KG1 (cell line): Measurements from ENCODE around the gene MMP24.
"Not testable (repeated sequence)": the region's sequence is repeated elsewhere in the genome, so short reads cannot be mapped to it uniquely, and the experiment has no call there.

Experiments used
- DNase-seq: peaks from one replicate; lab custom pipeline; 2025; lab: John Stamatoyannopoulos, UW

The MMP24 gene

DNA sequence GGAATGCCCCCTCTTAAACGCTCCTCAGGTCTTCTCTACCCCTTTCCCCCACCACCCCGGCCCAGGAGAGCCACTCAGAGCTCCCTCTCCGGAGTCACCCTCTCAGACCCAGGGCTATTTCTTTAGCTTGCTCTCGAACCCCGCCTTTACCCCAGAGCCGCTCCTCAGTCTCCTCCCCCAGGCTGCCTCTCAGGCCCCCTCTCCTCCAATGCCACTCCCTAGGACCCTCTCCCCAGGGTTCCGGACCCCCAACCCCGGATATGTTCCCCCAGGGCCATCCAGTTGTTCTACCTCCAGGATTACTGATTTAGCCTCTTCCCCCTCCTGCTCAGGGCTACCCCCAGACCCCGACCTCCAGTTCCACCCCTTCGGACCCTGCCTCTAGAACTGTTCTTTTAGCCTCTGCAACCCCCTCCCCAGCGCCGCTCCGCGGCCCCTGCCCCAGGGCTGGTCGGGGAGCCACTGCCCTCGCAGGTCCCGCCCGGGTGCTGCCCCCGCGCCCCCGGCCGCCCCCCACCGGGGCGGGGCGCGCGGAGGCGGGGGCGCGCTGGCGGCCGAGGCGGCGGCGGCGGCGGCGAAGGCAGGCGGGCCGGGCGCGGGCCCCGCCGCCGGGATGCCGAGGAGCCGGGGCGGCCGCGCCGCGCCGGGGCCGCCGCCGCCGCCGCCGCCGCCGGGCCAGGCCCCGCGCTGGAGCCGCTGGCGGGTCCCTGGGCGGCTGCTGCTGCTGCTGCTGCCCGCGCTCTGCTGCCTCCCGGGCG lies at the start of gene MMP24:
Gene MMP24, plus strand, starts transcription at position 565 of the 758 bp plus-strand sequence. Its CDS starts 49 bp downstream, at position 614.
- DNase-seq = no peak

DNA sequence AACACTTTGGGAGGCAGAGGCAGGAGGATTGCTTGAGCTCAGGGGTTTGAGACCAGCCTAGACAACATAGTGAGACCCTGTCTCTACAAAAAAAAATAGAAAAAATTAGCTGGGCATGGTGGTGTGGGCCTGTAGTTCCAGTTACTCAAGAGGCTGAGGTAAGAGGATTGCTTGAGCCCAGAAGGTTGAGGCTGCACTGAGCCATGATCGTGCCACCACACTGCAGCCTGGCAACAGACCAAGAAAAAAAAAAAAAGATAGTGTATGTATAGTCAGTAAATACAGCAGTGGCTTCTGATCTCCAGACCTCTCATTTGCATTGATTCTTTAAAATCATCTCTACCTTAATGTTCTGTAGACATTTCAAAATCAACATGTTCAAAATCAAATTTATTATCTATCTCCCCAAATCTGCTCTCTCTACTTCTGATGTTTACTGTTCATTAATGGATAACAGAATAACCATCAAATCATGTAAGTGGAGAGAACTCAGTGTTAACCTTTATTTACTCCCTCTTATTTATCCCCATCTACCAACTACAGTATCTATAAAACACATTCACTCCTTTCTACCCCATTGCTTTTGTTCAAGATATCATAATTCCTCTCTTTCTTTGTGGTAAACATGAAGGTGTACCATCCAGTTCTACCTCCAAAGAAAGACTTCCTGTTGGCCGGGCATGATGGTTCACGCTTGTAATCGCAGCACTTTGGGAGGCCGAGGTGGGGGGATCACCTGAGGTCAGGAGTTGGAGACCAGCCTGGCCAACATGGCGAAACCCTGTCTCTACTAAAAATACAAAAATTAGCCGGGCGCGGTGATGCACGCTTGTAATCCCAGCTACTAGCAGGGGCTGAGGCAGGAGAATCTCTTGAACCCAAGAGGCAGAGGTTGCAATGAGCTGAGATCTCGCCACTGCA lies 46.9 kb upstream of the MMP24 start:
- no peak for DNase-seq

- DNase-seq = no peak
These were observed 46.2 kb upstream of the MMP24 start for GRCh38 chr20:35180266-35180665.

GRCh38 chr20:35181731-35182130 lies 44.8 kb upstream of the MMP24 start:
- no peak for DNase-seq

GRCh38 chr20:35186691-35187289 lies 39.7 kb upstream of the MMP24 start:
- DNase-seq = not testable (repeated sequence)

DNA sequence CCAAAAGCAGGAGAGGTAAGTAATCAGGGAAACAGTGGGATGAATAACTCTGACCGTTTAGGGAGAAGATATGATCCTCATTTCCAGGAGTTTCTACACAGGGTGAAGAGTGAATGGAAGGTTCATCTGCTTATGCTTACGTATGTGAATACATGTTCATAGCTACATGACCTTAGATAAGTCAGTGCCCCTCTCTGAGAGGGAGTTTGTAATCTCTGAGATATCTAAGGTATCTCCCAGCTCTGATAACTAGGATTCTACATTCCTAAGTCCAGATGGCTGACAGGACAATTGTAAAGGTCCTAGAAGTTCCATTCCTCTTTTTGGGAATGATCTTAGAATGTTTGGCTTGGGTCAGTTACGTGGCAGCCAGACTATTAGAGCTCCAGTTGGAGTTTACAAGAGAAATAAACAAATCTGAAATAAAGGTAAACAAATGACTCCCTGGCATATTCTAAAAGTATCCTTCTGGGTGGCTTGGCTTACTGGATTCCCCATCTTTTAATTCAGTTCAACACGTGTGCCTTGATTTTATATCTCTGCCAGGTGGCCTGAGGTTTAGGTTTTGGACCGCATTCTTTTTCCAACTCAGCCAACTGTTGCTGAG lies 38.8 kb upstream of the MMP24 start:
- no peak for DNase-seq

GRCh38 chr20:35189223-35189622 lies 37.3 kb upstream of the MMP24 start:
- not testable (repeated sequence) for DNase-seq

DNA sequence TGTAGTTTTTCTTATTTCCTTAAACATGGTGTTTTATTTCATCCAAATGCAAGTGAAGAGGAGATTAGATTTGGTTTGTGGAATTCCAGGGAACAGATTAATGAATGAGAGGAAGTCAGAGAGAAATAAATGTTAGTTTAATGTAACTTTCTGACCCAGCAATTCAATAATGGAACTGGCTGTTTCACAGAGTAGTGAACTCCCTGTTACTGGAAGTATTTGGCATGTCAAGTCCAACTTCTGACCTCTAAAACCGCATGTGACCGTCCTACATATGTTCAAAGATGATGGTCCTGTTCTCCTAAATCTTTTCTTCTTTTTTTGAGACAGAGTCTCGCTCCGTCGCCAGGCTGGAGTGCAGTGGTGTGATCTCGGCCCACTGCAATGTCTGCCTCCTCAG lies 35.9 kb upstream of the MMP24 start:
- no peak for DNase-seq

- no peak for DNase-seq
These were observed 34.9 kb upstream of the MMP24 start for GRCh38 chr20:35191419-35192117.

GRCh38 chr20:35192118-35192872 lies 34.2 kb upstream of the MMP24 start:
- no peak for DNase-seq

- not testable (repeated sequence) for DNase-seq
These were observed 33.3 kb upstream of the MMP24 start for GRCh38 chr20:35193031-35193791.

DNA sequence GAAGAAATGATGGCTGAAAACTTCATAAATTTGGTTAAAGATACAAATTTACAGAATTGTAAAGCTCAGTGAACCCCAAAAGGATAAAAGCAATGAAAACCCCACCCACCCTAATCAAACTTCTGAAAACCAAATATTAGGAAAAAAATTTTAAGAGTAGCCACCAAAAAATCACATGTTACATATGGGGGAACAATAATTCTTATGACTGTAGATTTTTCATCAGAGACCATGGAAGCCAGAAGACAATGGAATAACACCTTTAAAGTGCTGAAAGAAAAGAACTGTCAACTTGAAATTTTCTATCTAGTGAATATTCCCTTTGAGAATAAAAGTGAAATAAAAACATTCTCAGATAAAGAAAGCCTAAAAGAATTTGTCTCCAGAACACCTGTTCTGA lies 30.2 kb upstream of the MMP24 start:
- DNase-seq = no peak

DNA sequence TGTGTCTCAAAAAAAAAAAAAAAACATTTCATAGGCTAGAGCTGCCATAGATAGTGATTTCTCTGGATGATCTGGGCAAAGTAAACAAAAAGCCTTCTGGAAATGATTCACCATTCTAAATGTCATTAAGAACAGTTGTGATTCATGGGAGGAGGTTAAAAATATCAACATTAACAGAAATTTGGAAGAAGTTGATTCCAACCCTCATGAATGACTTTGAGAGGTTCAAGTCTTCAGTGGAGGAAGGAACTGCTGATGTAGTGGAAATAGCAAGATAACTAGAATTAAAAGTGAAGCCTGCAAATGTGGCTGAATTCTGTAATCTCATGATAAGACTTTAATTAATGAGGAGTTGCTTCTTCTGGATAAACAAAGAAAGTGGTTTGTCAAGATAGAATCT lies 26.8 kb upstream of the MMP24 start:
- no peak for DNase-seq

DNA sequence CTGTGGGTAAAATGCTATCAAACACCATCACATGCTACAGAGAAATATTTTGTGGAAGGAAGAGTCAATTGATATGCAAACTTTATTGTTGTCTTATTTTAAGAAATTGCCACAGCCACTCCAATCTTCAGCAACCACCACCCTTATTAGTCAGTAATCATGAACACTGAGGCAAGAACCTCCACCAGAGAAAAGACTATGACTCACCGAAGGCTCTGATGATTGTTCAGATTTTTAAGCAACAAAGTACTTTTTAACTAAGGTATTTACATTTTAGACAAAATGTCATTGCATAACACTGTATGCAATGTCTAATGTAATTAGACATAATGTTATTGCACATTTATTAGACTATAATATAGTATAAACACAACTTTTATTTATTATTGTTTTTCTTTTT lies 26.2 kb upstream of the MMP24 start:
- no peak for DNase-seq

- not testable (repeated sequence) for DNase-seq
These were observed 25.0 kb upstream of the MMP24 start for GRCh38 chr20:35201467-35201866.

DNA sequence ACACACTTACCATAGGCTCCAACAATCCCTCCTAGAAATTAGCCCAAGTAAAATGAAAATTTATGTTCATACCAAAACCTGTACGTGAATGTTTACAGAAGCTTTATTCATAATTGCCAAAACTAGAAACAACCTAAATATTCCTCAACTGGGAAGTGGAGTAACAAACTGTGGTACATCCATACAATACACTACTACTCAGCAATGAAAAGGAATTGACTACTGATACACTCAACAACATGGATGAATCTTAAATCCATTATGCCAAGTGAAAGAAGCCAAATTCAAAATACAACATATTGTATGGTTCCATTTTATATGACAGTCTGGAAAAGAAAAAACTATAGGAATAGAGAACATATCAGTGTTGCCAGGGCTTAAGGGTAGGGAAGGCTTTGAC lies 19.7 kb upstream of the MMP24 start:
- no peak for DNase-seq

DNA sequence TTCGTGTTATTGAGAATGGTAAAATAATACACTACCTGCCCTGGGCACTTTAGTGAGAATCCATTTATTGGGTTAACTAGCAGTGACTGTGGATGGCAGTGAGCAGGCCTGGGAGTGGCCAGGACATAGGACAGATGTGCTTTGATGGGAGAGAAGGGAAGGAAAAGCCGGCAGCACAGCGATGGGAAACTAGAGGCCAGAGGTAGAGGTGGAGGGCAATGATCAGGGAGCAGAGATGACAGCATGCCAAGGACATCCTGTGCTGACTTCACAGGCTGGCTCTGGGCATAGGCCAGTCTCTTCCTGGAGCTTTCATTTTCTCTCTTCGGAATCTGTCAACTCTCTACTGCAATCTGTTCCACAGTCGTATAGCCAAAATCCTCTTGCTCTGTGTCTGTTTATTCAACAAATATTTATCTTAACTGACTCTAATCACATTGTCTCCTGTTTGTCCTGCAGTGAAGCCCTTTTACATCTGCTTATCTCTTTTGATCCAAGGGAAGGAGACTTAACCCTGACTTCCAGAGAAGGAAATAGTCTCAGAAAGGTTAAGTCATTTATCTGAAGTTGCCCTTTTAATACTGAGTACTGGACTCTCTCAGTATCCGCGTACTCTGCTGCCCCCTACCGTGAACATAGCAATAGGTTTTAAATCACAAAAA lies 18.4 kb upstream of the MMP24 start:
- DNase-seq = peak; percentile 74

- no peak for DNase-seq
These were observed 11.2 kb upstream of the MMP24 start for GRCh38 chr20:35215066-35215956.

DNA sequence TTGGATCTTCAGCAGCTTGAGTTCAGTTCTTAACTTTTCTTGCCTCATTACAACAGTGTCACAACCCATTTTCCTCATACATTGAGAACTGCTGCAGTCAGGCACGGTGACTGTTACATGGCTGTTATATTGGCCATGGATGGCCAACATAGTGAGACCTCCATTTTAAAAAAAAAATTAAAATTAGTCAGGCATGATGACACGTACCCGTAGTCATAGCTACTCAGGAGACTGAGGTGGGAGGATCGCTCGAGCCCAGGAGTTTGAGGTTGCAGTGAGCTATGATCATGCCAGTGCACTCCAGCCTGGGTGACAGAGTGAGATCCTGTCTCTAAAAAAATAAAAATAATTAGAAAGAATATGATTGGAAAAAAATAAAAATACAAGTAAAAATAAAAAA lies 9.9 kb upstream of the MMP24 start:
- DNase-seq = no peak
